ENCODE results near the gene PPEF1.

Gene PPEF1

GRCh38 chrX:18875256-18875878 lies 167.9 kb downstream of the PPEF1 start:
- H3K4me3 ChIP-seq (ENCODE audit: low read depth, low read length): no peak overlapping the region
- no peak for DNase-seq (ENCODE audit: low read depth, low spot score)
- in situ Hi-C loops (cut with HindIII; ENCODE audit: low sequenced_read_pairs): no loop called here
- no peak for TF ChIP-seq CTCF (IDR thresholded peaks at IDR 0.05; ENCODE audit: low read depth, low read length)

GRCh38 chrX:18877469-18877868 lies 170.0 kb downstream of the PPEF1 start:
- TF ChIP-seq CTCF (IDR thresholded peaks at IDR 0.05; ENCODE audit: low read depth, low read length): no peak
- DNase-seq (ENCODE audit: low read depth, low spot score): no peak
- in situ Hi-C loops (cut with HindIII; ENCODE audit: low sequenced_read_pairs): no loop called here
- H3K4me3 ChIP-seq (ENCODE audit: low read depth, low read length): no peak overlapping the region
